NOMO-1 treated with DMSO at 0.1 percent for 48 hours (cell line): ENCODE results near the gene KIF4A.
"Not testable (repeated sequence)": the region's sequence is repeated elsewhere in the genome, so short reads cannot be mapped to it uniquely, and the experiment has no call there.

Experiments used
- DNase-seq: peaks from one replicate; lab custom pipeline; 2025; ENCODE audit not compliant: unreplicated experiment; lab: John Stamatoyannopoulos, UW

KIF4A gene

GRCh38 chrX:70289793-70290770 is at the start of gene KIF4A, which contains the start of gene PDZD11:
TSS of gene KIF4A (plus strand) at chrX:70290104. CDS start at chrX:70290459, 355 bp downstream.
TSS of gene PDZD11 (minus strand) at chrX:70289927. CDS start at chrX:70289341, 586 bp downstream.
- peak; percentile 76 for DNase-seq

GRCh38 chrX:70240751-70241150 is 49.2 kb upstream of the KIF4A start:
- DNase-seq = no peak

- DNase-seq = no peak
These were observed 48.4 kb upstream of the KIF4A start for GRCh38 chrX:70241501-70241900.

- not testable (repeated sequence) for DNase-seq
These were observed 46.3 kb upstream of the KIF4A start for GRCh38 chrX:70243601-70244000.

DNA sequence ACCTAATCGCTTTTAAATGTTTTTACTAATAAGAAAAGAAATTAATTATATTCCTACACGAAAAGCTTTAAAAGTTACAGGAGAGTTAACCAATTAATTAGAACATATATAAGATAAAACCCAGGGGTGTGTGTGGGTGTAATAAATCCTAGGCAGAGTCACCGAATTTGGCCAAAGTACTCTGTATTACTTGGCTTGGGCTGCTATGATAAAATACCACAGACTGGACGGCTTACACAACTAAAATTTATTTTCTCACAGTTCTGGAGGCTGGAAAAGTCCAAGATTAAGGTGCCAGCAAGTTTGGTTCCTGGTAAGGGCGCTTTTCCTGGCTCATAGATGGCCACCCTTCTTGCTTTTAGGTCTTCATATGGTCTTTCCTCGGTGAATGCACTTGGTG is 45.0 kb upstream of the KIF4A start:
- DNase-seq = no peak

GRCh38 chrX:70247252-70247651 is 42.7 kb upstream of the KIF4A start:
- DNase-seq = no peak

DNA sequence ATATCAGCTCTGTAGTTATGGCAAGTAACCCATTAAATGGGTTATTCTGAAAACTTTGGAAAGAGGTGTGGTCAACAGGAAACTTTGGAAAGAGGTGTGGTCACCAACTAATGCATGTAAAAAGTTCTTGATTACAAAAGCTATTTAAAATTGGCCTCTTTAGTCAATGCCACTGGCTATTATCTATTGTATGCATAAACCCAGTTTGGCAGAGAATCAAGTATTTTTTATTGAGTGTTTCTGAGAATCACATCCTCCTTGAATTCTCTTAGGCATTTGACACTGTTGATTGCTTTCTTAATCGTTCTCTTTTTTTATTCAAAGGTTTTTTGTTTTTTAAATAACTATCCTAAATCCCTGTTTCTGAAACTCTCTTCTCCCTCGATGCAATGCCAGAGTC is 37.4 kb upstream of the KIF4A start:
- no peak for DNase-seq

DNA sequence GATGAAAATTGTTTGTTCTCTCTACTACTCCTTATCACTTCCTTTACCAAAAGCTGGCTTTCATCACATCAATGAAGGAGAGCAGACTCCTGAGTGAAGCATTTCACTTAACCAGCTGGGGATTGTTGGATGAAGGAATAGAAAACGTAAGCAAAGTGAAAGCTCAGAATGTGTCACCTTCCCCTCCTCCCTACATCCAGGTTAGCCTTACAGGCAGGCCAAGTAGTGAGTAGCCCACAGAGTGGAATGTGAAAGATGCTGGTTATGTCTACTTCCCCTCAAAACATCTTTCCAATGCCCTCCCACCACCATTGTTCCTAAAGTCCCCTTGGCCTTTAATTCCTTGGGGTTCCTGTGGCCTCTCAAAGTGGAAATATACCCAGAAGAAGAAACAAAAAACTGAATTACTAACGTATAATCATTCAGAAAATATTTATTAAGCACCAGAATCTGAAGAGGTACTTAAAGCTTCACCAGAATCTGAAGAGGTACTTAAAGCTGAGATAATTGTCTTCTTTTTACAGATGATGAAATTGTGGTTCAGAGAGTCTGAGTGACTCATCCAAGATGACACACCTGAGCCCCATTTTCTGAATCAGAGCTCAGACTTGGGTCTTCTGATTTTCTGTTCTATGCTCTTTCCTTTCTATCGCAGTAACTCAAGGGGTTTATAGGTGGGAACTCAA is 36.4 kb upstream of the KIF4A start:
- DNase-seq = no peak

GRCh38 chrX:70254063-70254400 is 35.9 kb upstream of the KIF4A start:
- no peak for DNase-seq

DNA sequence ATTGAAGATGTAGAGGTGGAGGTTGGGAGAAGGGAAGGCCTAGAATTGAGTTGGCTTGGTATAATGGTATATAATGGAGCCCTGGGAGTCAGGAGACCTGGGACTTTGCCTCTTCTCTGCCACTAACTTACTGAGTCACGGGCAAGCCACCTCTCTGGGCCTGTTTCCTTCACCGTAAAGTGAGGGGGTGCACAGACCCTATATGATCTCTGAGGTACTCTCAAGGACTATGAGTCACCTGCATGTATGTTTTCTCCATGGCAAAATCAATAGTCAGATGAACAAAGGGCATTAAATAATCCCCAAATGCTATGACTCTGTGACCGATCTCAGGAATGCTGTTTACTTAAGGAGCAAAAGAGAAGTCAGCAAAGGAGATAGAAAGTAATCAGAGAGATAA is 35.0 kb upstream of the KIF4A start:
- DNase-seq = no peak

DNA sequence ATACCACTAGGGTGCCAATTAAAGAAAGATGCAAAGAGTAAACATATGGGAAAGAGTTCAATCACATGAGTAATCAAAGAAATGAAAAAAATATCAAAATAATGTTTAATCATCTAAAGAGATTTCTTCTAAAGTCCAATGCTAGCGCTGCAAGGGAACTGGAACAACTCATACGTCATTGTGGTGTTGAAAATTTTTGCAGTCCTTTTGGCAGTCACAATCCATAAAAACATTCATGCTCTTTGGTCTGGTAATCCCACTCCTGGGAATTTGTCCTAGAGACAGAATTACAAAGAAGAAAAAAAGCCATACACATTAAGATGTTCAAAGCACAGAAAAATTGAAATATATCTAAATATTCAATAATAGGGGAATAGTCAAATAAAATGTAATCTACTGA is 34.5 kb upstream of the KIF4A start:
- no peak for DNase-seq

DNA sequence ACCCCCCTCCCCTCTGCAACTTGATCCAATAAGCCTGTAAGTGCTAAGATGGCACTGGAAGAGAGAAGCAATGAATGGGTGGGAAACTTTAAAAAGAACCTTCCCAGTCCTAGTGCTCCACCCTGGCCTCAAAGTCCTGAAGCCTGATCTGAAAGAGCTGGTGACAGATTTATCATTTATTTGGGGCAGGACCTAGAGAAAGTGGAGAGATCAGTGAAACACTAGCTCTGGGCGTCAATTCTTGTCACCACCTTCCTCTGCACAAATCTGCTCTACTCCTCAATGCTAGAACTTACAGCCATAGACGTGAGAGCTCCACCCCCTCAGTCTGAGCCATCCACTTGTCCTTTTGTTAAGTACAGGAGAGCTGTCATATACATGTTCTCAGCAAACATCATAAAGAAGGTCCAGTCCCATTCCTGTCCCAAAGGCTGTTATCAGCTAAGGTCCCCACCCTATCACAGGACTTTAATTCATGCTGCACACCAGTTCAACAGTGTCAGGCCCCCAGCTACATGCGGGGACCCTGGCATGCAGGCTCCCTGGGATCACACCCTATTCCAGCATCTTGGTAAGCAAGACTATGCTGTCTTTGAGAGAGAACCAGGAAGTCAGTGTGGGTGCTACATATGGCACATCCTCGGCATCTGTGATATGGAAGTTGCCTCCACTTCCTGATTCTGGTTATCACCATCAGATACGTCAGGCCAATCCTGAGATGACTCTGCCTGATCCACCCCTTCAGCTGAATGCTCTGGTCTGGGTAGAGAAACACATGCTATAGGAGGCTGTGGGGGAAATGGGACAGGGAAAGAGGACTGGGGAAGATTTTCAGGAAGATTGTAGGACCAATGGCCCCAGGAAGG is 32.2 kb upstream of the KIF4A start:
- no peak for DNase-seq

- DNase-seq = no peak
These were observed 29.8 kb upstream of the KIF4A start, which contains the start of gene P2RY4 for GRCh38 chrX:70260104-70260503. TSS of gene P2RY4 (minus strand) at chrX:70260204. CDS start at chrX:70259624, 580 bp downstream.

GRCh38 chrX:70262952-70263567 is 26.8 kb upstream of the KIF4A start:
- peak; percentile 5 for DNase-seq

GRCh38 chrX:70264784-70265183 is 25.1 kb upstream of the KIF4A start:
- no peak for DNase-seq

- DNase-seq = no peak
These were observed 21.9 kb upstream of the KIF4A start, which contains the start of gene ARR3 for GRCh38 chrX:70268034-70268433. TSS of gene ARR3 (plus strand) at chrX:70268334. CDS start at chrX:70269386, 1,052 bp downstream.

- DNase-seq = not testable (repeated sequence)
These were observed 15.9 kb upstream of the KIF4A start for GRCh38 chrX:70274029-70274428.

GRCh38 chrX:70279081-70279480 is 10.8 kb upstream of the KIF4A start:
- DNase-seq = no peak

- no peak for DNase-seq
These were observed 9.3 kb upstream of the KIF4A start for GRCh38 chrX:70280573-70280972.

GRCh38 chrX:70281951-70282350 is 8.0 kb upstream of the KIF4A start, which contains the start of gene RAB41:
TSS of gene RAB41 (plus strand) at chrX:70282172. CDS start at chrX:70282218, 46 bp downstream.
- DNase-seq = no peak
